GM10266 (cell line): ENCODE measurements around the gene ANK3.

ENCODE experiments used
- DNase-seq: peaks from one replicate; pipeline ENCODE4 v3.0.0; 2012; ENCODE audit errors: extremely low spot score
- CTCF ChIP-seq: IDR thresholded peaks from 2 replicates; pipeline ENCODE4 v1.5.1; 2012; ENCODE audit warnings: mild to moderate bottlenecking, low read depth; ENCODE audit not compliant: control insufficient read depth, insufficient read depth; ENCODE audit errors: missing control alignments

The ANK3 gene

GRCh38 chr10:60135020-60135419, 254.7 kb downstream of the ANK3 start:
- TF ChIP-seq CTCF = no peak
- DNase-seq = no peak

GRCh38 chr10:60134548-60134947, 255.1 kb downstream of the ANK3 start:
- DNase-seq = no peak
- TF ChIP-seq CTCF = no peak

GRCh38 chr10:60130130-60130579, 259.5 kb downstream of the ANK3 start:
- no peak for DNase-seq

GRCh38 chr10:60125895-60126294, 263.8 kb downstream of the ANK3 start:
- DNase-seq = no peak
- TF ChIP-seq CTCF = no peak

More at GRCh38 chr10:60130130-60130579, 259.5 kb downstream of the ANK3 start:
- TF ChIP-seq CTCF = no peak

- TF ChIP-seq CTCF = no peak
- no peak for DNase-seq
Measured at GRCh38 chr10:60124536-60124935, 265.1 kb downstream of the ANK3 start.

- DNase-seq = no peak
- no peak for TF ChIP-seq CTCF
Measured at GRCh38 chr10:60123668-60124067, 266.0 kb downstream of the ANK3 start.

- TF ChIP-seq CTCF = no peak
- no peak for DNase-seq
Measured at GRCh38 chr10:60123172-60123571, 266.5 kb downstream of the ANK3 start.
